Measurements from ENCODE around the gene RPL27. TPM values are rescaled to one million over a fixed set of nuclear protein-coding genes. Genes with fewer than 3 reads are reported as not detected.

Gene RPL27
- total and polyA plus RNA-seq, 2 of the 8 experiments (the other 6 are each of a cell fraction or from before 2014, with no cell fraction given): 1,415 to 3,779 TPM

DNA sequence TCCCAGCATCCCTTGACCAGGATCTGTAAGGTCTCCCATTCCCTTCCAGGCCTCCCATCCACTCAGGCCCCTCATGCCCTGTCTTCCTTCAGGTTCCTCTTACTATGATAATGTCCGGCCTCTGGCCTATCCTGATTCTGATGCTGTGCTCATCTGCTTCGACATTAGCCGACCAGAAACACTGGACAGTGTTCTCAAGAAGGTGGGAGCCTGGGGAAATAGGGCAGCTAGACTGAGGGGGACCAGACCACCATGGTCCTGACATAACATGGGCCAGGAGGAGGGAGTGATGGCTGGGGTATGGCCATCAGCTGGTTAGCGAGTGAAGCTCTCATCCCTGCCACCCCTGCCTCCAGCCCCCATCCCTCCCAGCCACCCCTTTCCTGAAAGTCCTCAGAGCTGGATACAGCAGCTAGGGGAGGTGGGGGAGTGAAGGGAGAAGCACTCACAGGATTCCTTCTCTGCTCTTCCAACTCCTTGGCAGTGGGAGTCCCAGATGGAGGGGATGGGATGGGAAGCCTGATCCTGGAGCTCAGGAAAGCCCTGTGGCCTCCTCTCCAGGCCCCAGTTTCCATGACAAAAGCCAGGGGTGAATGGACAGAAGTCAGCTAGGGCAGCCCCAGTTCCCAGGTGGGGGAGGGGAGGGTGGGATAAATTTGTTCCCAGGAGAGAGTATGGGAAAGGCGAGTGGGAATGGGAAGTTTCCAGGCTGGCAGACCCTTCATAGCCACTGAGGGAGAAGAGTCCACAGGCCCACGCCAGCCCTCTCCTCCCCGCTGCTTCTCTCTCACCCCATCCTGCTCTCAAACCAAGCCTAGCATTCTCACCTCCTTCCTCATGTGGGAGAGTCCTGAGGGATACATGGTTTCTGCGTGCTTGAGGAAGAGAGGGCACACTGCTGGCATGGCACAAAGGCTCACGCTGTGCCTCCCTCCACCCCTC, 29.1 kb downstream of the RPL27 start (continued):
- TF ChIP-seq, protein P1, sequence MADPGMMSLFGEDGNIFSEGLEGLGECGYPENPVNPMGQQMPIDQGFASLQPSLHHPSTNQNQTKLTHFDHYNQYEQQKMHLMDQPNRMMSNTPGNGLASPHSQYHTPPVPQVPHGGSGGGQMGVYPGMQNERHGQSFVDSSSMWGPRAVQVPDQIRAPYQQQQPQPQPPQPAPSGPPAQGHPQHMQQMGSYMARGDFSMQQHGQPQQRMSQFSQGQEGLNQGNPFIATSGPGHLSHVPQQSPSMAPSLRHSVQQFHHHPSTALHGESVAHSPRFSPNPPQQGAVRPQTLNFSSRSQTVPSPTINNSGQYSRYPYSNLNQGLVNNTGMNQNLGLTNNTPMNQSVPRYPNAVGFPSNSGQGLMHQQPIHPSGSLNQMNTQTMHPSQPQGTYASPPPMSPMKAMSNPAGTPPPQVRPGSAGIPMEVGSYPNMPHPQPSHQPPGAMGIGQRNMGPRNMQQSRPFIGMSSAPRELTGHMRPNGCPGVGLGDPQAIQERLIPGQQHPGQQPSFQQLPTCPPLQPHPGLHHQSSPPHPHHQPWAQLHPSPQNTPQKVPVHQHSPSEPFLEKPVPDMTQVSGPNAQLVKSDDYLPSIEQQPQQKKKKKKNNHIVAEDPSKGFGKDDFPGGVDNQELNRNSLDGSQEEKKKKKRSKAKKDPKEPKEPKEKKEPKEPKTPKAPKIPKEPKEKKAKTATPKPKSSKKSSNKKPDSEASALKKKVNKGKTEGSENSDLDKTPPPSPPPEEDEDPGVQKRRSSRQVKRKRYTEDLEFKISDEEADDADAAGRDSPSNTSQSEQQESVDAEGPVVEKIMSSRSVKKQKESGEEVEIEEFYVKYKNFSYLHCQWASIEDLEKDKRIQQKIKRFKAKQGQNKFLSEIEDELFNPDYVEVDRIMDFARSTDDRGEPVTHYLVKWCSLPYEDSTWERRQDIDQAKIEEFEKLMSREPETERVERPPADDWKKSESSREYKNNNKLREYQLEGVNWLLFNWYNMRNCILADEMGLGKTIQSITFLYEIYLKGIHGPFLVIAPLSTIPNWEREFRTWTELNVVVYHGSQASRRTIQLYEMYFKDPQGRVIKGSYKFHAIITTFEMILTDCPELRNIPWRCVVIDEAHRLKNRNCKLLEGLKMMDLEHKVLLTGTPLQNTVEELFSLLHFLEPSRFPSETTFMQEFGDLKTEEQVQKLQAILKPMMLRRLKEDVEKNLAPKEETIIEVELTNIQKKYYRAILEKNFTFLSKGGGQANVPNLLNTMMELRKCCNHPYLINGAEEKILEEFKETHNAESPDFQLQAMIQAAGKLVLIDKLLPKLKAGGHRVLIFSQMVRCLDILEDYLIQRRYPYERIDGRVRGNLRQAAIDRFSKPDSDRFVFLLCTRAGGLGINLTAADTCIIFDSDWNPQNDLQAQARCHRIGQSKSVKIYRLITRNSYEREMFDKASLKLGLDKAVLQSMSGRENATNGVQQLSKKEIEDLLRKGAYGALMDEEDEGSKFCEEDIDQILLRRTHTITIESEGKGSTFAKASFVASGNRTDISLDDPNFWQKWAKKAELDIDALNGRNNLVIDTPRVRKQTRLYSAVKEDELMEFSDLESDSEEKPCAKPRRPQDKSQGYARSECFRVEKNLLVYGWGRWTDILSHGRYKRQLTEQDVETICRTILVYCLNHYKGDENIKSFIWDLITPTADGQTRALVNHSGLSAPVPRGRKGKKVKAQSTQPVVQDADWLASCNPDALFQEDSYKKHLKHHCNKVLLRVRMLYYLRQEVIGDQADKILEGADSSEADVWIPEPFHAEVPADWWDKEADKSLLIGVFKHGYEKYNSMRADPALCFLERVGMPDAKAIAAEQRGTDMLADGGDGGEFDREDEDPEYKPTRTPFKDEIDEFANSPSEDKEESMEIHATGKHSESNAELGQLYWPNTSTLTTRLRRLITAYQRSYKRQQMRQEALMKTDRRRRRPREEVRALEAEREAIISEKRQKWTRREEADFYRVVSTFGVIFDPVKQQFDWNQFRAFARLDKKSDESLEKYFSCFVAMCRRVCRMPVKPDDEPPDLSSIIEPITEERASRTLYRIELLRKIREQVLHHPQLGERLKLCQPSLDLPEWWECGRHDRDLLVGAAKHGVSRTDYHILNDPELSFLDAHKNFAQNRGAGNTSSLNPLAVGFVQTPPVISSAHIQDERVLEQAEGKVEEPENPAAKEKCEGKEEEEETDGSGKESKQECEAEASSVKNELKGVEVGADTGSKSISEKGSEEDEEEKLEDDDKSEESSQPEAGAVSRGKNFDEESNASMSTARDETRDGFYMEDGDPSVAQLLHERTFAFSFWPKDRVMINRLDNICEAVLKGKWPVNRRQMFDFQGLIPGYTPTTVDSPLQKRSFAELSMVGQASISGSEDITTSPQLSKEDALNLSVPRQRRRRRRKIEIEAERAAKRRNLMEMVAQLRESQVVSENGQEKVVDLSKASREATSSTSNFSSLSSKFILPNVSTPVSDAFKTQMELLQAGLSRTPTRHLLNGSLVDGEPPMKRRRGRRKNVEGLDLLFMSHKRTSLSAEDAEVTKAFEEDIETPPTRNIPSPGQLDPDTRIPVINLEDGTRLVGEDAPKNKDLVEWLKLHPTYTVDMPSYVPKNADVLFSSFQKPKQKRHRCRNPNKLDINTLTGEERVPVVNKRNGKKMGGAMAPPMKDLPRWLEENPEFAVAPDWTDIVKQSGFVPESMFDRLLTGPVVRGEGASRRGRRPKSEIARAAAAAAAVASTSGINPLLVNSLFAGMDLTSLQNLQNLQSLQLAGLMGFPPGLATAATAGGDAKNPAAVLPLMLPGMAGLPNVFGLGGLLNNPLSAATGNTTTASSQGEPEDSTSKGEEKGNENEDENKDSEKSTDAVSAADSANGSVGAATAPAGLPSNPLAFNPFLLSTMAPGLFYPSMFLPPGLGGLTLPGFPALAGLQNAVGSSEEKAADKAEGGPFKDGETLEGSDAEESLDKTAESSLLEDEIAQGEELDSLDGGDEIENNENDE (IDR thresholded peaks at IDR 0.05; ENCODE audit: insufficient replicate concordance, low read length): no peak
- TF ChIP-seq, protein P2, sequence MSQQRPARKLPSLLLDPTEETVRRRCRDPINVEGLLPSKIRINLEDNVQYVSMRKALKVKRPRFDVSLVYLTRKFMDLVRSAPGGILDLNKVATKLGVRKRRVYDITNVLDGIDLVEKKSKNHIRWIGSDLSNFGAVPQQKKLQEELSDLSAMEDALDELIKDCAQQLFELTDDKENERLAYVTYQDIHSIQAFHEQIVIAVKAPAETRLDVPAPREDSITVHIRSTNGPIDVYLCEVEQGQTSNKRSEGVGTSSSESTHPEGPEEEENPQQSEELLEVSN (IDR thresholded peaks at IDR 0.05): no peak
- no peak for TF ChIP-seq JUND (IDR thresholded peaks at IDR 0.05; ENCODE audit: low read length)
- TF ChIP-seq SIRT6 (IDR thresholded peaks at IDR 0.05; ENCODE audit: low read length): no peak
- no peak for TF ChIP-seq SAP30 (IDR thresholded peaks at IDR 0.05; ENCODE audit: insufficient read depth, insufficient replicate concordance, low read length)
- TF ChIP-seq EP300 (IDR thresholded peaks at IDR 0.05; ENCODE audit: borderline replicate concordance in 1 of 2, low read depth in 2 of 2, low read length in 2 of 2): peak in 1 of 2 experiments; percentile 77; a peak in 1 of 3 replicates
- no peak for TF ChIP-seq BRCA1 (IDR thresholded peaks at IDR 0.05; ENCODE audit: low read depth, low read length)

Measured in H1 (cell line).